K562 treated with DMSO at 1 percent for 24 hours (cell line): ENCODE data around the gene TMEM79. TPM values are rescaled to one million over a fixed set of nuclear protein-coding genes. Genes with fewer than 3 reads are reported as not detected.

ENCODE experiments used
- total RNA-seq: library from RNA; unstranded; fragments of 300-600 nt; gene quantifications from 2 replicates; pipeline ENCODE4 v1.2.3, GENCODE V29; 2022; ENCODE audit warnings: low read depth; ENCODE audit not compliant: insufficient read depth

Gene TMEM79, protein sequence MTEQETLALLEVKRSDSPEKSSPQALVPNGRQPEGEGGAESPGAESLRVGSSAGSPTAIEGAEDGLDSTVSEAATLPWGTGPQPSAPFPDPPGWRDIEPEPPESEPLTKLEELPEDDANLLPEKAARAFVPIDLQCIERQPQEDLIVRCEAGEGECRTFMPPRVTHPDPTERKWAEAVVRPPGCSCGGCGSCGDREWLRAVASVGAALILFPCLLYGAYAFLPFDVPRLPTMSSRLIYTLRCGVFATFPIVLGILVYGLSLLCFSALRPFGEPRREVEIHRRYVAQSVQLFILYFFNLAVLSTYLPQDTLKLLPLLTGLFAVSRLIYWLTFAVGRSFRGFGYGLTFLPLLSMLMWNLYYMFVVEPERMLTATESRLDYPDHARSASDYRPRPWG
- total RNA-seq, result 6.7 and 8.4 TPM in 2 replicates

DNA sequence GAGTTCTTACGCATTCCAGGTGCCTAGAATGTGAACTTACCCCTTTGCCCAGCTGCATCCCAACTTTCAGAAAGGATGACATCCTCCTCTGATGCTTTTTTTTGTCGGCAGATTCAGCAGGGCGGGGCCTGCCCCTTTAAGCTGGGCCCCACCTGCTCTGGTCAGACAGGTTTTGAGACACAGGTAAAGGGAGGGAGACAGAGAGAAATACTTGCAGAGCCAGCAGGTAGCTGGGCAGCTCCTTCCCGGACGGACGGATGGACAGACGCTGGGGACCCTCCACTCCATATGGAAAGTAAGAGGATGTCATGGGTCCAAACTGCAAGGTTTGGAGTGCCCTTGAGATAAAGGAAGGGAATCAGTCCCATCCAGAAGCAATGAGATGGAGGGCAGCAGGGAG, at the start of gene TMEM79:
TSS of gene TMEM79 (plus strand) at position 214 of the 400 bp plus-strand sequence. CDS start 902 bp downstream, outside the sequence.

DNA sequence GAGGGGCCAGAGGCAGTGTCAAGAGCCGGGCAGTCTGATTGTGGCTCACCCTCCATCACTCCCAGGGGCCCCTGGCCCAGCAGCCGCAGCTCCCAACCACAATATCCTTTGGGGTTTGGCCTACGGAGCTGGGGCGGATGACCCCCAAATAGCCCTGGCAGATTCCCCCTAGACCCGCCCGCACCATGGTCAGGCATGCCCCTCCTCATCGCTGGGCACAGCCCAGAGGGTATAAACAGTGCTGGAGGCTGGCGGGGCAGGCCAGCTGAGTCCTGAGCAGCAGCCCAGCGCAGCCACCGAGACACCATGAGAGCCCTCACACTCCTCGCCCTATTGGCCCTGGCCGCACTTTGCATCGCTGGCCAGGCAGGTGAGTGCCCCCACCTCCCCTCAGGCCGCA, 42.2 kb upstream of the TMEM79 start, which contains the start of gene BGLAP:
TSS of gene BGLAP (plus strand) at position 259 of the 400 bp plus-strand sequence. CDS start at position 307, 48 bp downstream.

GRCh38 chr1:156247460-156248322, 36.4 kb upstream of the TMEM79 start, which contains the start of gene PAQR6:
PAQR6 (minus strand) TSS chr1:156248056; CDS start chr1:156246731, 1,325 bp downstream.

DNA sequence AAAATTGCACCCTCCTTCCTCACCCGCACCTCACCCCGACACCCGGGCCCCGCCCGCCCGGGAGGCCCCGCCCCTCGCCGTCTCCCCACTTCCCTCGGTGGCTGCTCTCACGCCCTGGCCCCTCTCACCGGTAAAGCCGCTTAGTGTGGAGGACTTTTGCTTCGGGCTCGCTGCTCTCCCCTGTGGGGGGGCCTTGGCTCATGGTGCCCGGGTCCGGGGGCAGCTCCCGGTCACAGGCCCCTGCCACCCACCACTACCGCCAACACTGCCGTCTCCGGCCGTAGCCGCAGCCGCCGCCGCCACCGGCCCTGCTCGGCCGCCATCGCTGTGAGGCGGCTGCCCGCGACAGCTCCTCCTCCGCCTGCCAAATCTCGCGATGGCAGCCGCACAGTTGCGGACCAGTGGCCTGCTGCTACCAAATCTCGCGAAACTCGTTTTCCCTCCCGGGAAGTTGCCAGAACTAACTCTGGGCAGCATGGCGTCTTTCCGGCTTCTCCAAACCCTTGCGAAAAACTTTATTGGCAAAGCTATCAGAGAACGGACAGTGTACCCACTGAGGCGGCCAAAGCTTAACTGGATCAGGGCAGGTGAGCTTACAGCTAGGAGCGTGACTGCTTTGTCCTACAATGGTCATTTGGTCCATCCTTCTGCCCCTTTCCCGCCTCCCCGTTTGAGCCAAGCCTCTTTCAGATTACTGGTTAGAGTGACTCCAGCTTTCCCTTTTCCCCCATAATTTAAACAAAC, 1.5 kb upstream of the TMEM79 start, which contains the start of gene SMG5:
TSS of gene SMG5 (minus strand) at position 347 of the 744 bp plus-strand sequence. CDS start at position 202, 145 bp downstream.

GRCh38 chr1:156295391-156295947, 11.3 kb downstream of the TMEM79 start, which contains the start of gene GLMP:
GLMP (minus strand) TSS chr1:156295679; CDS start chr1:156295645, 34 bp downstream.

DNA sequence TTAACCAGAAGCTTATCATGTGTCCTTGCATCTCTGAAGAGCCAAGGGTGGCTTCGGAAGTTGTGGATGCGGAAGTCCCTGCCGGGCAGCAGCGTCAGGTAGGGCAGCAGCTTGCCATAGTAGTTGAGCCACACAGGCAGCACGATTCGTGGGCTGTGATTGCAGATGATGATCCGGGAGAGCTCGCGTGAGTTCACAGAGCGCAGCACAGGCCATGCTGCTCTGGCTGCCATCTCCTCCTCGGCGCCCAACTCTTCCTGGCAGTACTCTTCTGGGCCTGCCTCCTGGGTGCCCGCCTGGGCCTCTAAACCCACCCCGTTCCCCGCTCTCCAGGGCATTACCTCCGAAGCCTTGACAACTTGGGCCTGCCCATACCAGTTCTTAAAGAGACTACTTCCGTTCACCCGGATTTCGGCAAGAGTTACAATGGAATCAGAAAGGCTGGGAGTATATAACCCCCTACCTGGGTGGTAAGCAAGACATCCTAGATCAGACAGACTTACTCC, 14.8 kb downstream of the TMEM79 start, which contains the start of gene VHLL:
TSS of gene VHLL (minus strand) at position 456 of the 506 bp plus-strand sequence. CDS start at position 338, 118 bp downstream.

DNA sequence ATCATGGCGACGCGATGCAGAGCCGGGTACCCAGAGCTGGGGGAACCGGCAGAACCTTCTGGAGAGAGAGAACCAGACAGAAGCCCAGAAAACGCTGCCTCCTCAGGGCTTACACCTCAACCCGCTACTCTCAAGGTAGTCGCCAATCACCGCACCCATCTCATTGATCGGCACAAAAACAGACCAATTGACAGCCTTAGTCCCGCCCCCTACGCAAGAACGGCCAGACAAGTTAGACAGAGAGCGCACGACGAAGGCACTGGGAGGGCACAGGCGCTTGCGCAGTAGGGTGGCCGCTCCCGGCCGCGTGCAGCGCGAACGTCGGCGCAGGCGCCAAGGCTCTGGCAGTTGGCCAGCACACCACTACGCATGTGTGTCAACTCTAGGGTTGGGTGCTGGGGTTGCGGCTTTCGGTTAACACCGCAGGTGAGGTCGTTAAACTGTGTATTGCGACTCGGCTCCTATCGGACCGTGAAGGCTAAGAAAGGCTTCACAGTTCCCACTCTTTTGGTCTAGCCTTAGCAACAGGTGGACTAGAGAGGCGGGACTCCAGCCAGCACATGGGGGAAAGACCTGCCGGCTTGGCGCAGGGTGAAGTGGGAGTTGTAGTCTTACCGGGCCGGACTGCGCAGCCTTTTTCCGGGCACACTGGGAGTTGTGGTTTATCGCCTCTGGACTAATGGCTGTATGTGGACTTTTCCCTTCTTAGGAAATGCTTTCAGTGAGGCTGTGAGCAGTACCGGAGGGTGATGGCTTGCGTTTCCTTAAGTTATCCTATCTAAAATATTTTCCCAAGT, 54.3 kb downstream of the TMEM79 start, which contains the start of the genes CCT3 and TSACC:
TSS of gene CCT3 (minus strand) at position 113 of the 797 bp plus-strand sequence. CDS start at position 5, 108 bp downstream.
TSS of gene TSACC (plus strand) at position 347 of the 797 bp plus-strand sequence. CDS start 1,232 bp downstream, outside the sequence.

Other genes starting within 250 kb of the TMEM79 start
- 50.3 and 55.1 TPM in 2 replicates for gene UBQLN4, start 230.5 kb upstream of the TMEM79 start, total RNA-seq
- 99.4 and 118 TPM in 2 replicates for gene LAMTOR2, start 229.5 kb upstream of the TMEM79 start, total RNA-seq
- gene RAB25, start 223.2 kb upstream of the TMEM79 start, total RNA-seq, result 1.3 TPM in 1 of 2 replicates, not detected in the other
- 2.8 and 5.1 TPM in 2 replicates for gene MEX3A, start 201.9 kb upstream of the TMEM79 start, total RNA-seq
- gene LMNA, start 169.6 kb upstream of the TMEM79 start, total RNA-seq, result 358 and 396 TPM in 2 replicates
- gene SEMA4A, start 130.7 kb upstream of the TMEM79 start, total RNA-seq, result 0.74 and 0.78 TPM in 2 replicates
- 13.2 and 26.6 TPM in 2 replicates for gene SLC25A44, start 90.2 kb upstream of the TMEM79 start, total RNA-seq
- gene PMF1, start 71.3 kb upstream of the TMEM79 start, total RNA-seq, result 103 and 109 TPM in 2 replicates
- gene BGLAP, start 42.1 kb upstream of the TMEM79 start, total RNA-seq, result 1.1 TPM in 1 of 2 replicates, not detected in the other
- gene PAQR6, start 36.3 kb upstream of the TMEM79 start, total RNA-seq, result 3.2 and 4.4 TPM in 2 replicates
- 63.6 and 66.7 TPM in 2 replicates for gene SMG5, start 1.5 kb upstream of the TMEM79 start, total RNA-seq
- gene GLMP, start 11.4 kb downstream of the TMEM79 start, total RNA-seq, result 33.6 and 40.0 TPM in 2 replicates
- not detected in 2 replicates for gene VHLL, start 15.0 kb downstream of the TMEM79 start, total RNA-seq
- gene CCT3, start 54.0 kb downstream of the TMEM79 start, total RNA-seq, result 299 and 322 TPM in 2 replicates
- 2.1 TPM in 1 of 2 replicates, not detected in the other for gene TSACC, start 54.2 kb downstream of the TMEM79 start, total RNA-seq
- gene RHBG, start 84.9 kb downstream of the TMEM79 start, total RNA-seq, result not detected in 2 replicates
- gene MEF2D, start 216.4 kb downstream of the TMEM79 start, total RNA-seq, result 12.9 and 13.0 TPM in 2 replicates